SK-N-SH treated with all-trans-retinoic acid at 6 μM for 48 hours (cell line): ENCODE results near the gene ZNF569.

Experiments
- CREB5 ChIP-seq: fragments of 250-450 bp; sonication (Bioruptor Pico); IDR thresholded peaks from 2 replicates; pipeline ENCODE4 v1.5.1; 2020; ENCODE audit warnings: low read depth, mild to moderate bottlenecking, moderate library complexity
- ESRRG ChIP-seq: fragments of 250-450 bp; sonication (Bioruptor Pico); IDR thresholded peaks from 2 replicates; pipeline ENCODE4 v1.6.1; 2021; ENCODE audit warnings: mild to moderate bottlenecking
- GLIS3 ChIP-seq: fragments of 250-450 bp; sonication (Bioruptor Pico); IDR thresholded peaks from 2 replicates; pipeline ENCODE4 v1.5.0; 2020; ENCODE audit warnings: mild to moderate bottlenecking, moderate library complexity
- ISL1 ChIP-seq: fragments of 250-450 bp; sonication (Bioruptor Pico); IDR thresholded peaks from 2 replicates; pipeline ENCODE4 v2.1.2; 2022; ENCODE audit warnings: mild to moderate bottlenecking, moderate library complexity
- OSR1 ChIP-seq: fragments of 250-450 bp; sonication (Bioruptor Pico); IDR thresholded peaks from 2 replicates; pipeline ENCODE4 v1.8.0; 2022; ENCODE audit warnings: moderate library complexity, mild to moderate bottlenecking, inconsistent platforms
- PATZ1 ChIP-seq: fragments of 250-450 bp; sonication (Bioruptor Pico); IDR thresholded peaks from 2 replicates; pipeline ENCODE4 v1.8.0; 2020; ENCODE audit warnings: mild to moderate bottlenecking, moderate library complexity, borderline replicate concordance
- POU6F1 ChIP-seq: fragments of 250-450 bp; sonication (Bioruptor Pico); IDR thresholded peaks from 2 replicates; pipeline ENCODE4 v1.8.0; 2021; ENCODE audit warnings: low read depth, mild to moderate bottlenecking, moderate library complexity, borderline replicate concordance
- RARB ChIP-seq: fragments of 250-450 bp; sonication (Bioruptor Pico); IDR thresholded peaks from 2 replicates; pipeline ENCODE4 v1.8.0; 2021; ENCODE audit warnings: mild to moderate bottlenecking, moderate library complexity
- TOX ChIP-seq: fragments of 250-450 bp; sonication (Bioruptor Pico); IDR thresholded peaks from 2 replicates; pipeline ENCODE4 v1.8.0; 2021; ENCODE audit warnings: mild to moderate bottlenecking, moderate library complexity, borderline replicate concordance
- ZFP3 ChIP-seq: fragments of 250-450 bp; sonication (Bioruptor Pico); IDR thresholded peaks from 2 replicates; pipeline ENCODE4 v1.5.0; 2020; ENCODE audit warnings: mild to moderate bottlenecking, moderate library complexity
- ZNF70 ChIP-seq: fragments of 450-650 bp; formaldehyde crosslinking; IDR thresholded peaks from 2 replicates; pipeline ENCODE4 v1.5.0; 2020; ENCODE audit warnings: mild to moderate bottlenecking, moderate library complexity
- ZNF8 ChIP-seq: fragments of 450-650 bp; formaldehyde crosslinking; IDR thresholded peaks from 2 replicates; pipeline ENCODE4 v1.5.0; 2020; ENCODE audit warnings: mild to moderate bottlenecking, moderate library complexity

GRCh38 chr19:37506387-37507166 lies 39.3 kb upstream of the ZNF569 start, which contains the start of gene ZNF793:
- TF ChIP-seq OSR1 (CRISPR knock-in tag): no peak
- no peak for TF ChIP-seq ZNF8
- TF ChIP-seq PATZ1 (CRISPR knock-in tag): no peak
- no peak for TF ChIP-seq TOX (CRISPR knock-in tag)
- peak; percentile 53; the same call in 1 of the 2 replicates for TF ChIP-seq ZNF70
- TF ChIP-seq ESRRG (CRISPR knock-in tag): no peak
- TF ChIP-seq POU6F1 (CRISPR knock-in tag): no peak
- no peak for TF ChIP-seq ISL1 (CRISPR knock-in tag)
- no peak for TF ChIP-seq CREB5 (CRISPR knock-in tag)
- TF ChIP-seq RARB (CRISPR knock-in tag): no peak
- TF ChIP-seq GLIS3 (CRISPR knock-in tag): no peak
- TF ChIP-seq ZFP3 (CRISPR knock-in tag): no peak
